H1 (cell line): Measurements from ENCODE around the gene NPFFR1. TPM values are rescaled to one million over a fixed set of nuclear protein-coding genes. Genes with fewer than 3 reads are reported as not detected.

Experiments
- EP300 ChIP-seq, 2 experiments: IDR thresholded peaks; 1 replicate in 1 of 2; 2 replicates in 1 of 2; pipeline ENCODE4 v1.6.1; 2011 to 2012; ENCODE audit warnings: low read depth in 2 of 2, low read length in 2 of 2, mild to moderate bottlenecking in 2 of 2, borderline replicate concordance in 1 of 2, inconsistent platforms in 1 of 2, moderate library complexity in 1 of 2
- SAP30 ChIP-seq: fragments of 300-600 bp; sonication (generic); IDR thresholded peaks from 2 replicates; pipeline ENCODE4 v1.7.1; 2012; ENCODE audit warnings: low read length, moderate library complexity, mild to moderate bottlenecking, inconsistent platforms; ENCODE audit not compliant: insufficient read depth, insufficient replicate concordance
- polyA plus RNA-seq, 7 experiments: library from polyadenylated mRNA; depleted of rRNA in 3 of 7; stranded (reverse) in 5 of 7; unstranded in 2 of 7; fragments of >200 nt in 5 of 7; fragments of 200-250 nt in 2 of 7; gene quantifications; 1 replicate in 5 of 7; 2 replicates in 1 of 7; 4 replicates in 1 of 7; pipeline versions ENCODE4 v1.2.1 to v1.2.3, GENCODE V29; 2011 to 2013; ENCODE audit warnings: missing spikeins in 2 of 7, mixed read lengths in 2 of 7
- total RNA-seq: library from RNA; stranded (reverse); fragmentation: NEBNext Ultra II Directional; extraction: Animal tissue kit (Norgen Biotek cat#: 25700); gene quantifications from 2 replicates; pipeline ENCODE4 v1.2.1, GENCODE V29; 2021

The NPFFR1 gene
- total and polyA plus RNA-seq, 2 of the 8 experiments (the other 6 are each of a cell fraction or from before 2014, with no cell fraction given) = 0.02 to 0.06 TPM

DNA sequence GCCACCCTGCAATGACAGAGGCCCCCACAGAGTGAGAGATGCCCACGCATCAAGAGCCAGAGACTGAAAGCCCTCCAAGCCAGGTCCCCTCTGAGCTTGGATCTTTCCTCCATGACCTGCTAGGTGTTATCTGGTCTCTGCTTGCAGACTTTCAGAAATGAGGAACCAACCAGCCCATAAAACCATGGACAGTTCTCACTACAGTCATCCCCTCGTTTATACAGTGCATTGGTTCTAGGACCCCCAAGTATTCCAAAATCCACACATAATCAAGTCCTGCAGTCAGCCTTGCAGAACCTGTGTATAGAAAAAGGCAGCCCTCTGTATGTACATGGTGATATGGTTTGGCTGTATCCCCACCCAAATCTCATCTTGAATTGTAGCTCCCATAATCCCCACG lies 23.1 kb downstream of the NPFFR1 start (continued):
- TF ChIP-seq SAP30 (no peak), EP300 (IDR thresholded peaks at IDR 0.05; ENCODE audit: borderline replicate concordance in 1 of 2, low read depth in 2 of 2, low read length in 2 of 2) (no peak)
